ENCODE data around the gene PRDM15. TPM values are rescaled to one million over a fixed set of nuclear protein-coding genes. Genes with fewer than 3 reads are reported as not detected.

The PRDM15 gene
- total RNA-seq, 3 donors from 2014 or later (not counting 1 experiment from before 2014, with no cell fraction given): 11.4 to 13.5 (median 11.9) TPM

DNA sequence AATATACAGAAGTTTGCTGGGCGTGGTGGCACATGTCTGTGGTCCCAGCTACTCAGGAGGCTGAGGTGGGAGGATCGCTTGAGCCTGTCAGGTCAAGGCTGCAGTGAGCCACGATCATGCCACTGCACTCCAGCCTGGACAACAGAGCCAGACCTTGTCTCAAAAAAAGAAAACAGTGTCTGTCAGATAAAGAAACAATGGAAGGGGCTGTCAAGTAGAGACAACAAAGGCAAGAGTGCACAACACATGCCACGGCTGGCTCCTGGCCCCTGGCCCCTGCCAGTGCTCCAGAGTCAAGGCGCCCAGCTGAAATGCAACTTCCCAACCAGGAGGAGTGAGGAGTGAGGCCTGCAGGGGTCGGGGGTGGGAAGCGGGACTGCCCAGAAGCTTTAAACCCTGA, 32.6 kb downstream of the PRDM15 start:
- Mint-ChIP-seq H3K27ac (no peak overlapping the region), H3K36me3 (no peaks in the 10 kb centered on the region), H3K4me3 (no peak overlapping the region), H3K4me1 (no peaks in the 10 kb centered on the region), H3K9me3 (no peaks in the 10 kb centered on the region), H3K27me3 (ENCODE audit: low read depth in 2 of 2) (no peaks in the 10 kb centered on the region)
- Histone ChIP-seq H3K27me3 (ENCODE audit: control insufficient read depth, insufficient read depth, low read length) (no peaks in the 10 kb centered on the region), H3K4me3 (ENCODE audit: low read length) (no peak overlapping the region), H3K27ac (ENCODE audit: low read length) (no peak overlapping the region), H3K4me1 (ENCODE audit: control insufficient read depth, insufficient read depth, low read length) (no peaks in the 10 kb centered on the region), H3K36me3 (ENCODE audit: control insufficient read depth, insufficient read depth, low read length) (peaks cover 8% of the 10 kb centered on the region), H3K9me3 (ENCODE audit: control insufficient read depth, insufficient read depth, low read length) (no peaks in the 10 kb centered on the region)
- intact Hi-C loops (cut with micrococcal nuclease): no loop called here
- ATAC-seq: no peak
- TF ChIP-seq, protein P1, sequence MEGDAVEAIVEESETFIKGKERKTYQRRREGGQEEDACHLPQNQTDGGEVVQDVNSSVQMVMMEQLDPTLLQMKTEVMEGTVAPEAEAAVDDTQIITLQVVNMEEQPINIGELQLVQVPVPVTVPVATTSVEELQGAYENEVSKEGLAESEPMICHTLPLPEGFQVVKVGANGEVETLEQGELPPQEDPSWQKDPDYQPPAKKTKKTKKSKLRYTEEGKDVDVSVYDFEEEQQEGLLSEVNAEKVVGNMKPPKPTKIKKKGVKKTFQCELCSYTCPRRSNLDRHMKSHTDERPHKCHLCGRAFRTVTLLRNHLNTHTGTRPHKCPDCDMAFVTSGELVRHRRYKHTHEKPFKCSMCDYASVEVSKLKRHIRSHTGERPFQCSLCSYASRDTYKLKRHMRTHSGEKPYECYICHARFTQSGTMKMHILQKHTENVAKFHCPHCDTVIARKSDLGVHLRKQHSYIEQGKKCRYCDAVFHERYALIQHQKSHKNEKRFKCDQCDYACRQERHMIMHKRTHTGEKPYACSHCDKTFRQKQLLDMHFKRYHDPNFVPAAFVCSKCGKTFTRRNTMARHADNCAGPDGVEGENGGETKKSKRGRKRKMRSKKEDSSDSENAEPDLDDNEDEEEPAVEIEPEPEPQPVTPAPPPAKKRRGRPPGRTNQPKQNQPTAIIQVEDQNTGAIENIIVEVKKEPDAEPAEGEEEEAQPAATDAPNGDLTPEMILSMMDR (IDR thresholded peaks at IDR 0.05): no peak
- no peak for DNase-seq
- 92% methylated on average over 7 of the region's 7 CpGs for WGBS (ENCODE audit: insufficient coverage)

DNA sequence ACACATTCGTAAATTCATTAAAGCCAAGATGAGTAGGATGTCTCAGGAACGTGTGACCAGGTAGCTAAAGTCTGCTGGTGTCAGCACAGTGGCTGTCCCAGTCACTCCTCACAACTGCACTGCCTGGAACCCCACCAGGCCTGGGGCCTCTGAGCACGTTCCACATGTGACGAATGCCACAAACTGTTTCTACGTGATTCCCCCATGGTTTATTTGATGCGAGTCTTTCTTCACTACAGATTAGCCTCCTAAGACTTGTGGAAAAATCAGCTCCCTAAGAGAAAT, 33.2 kb downstream of the PRDM15 start:
- Histone ChIP-seq H3K27ac (ENCODE audit: low read length) (no peak overlapping the region), H3K4me1 (ENCODE audit: control insufficient read depth, insufficient read depth, low read length) (no peaks in the 10 kb centered on the region), H3K9me3 (ENCODE audit: control insufficient read depth, insufficient read depth, low read length) (no peaks in the 10 kb centered on the region), H3K4me3 (ENCODE audit: low read length) (no peak overlapping the region), H3K27me3 (ENCODE audit: control insufficient read depth, insufficient read depth, low read length) (no peaks in the 10 kb centered on the region), H3K36me3 (ENCODE audit: control insufficient read depth, insufficient read depth, low read length) (peaks cover 6% of the 10 kb centered on the region)
- no peaks in the 10 kb centered on the region for H3K27me3 Mint-ChIP-seq (ENCODE audit: low read depth in 2 of 2)
- DNase-seq: no peak
- no peak overlapping the region for H3K4me3 Mint-ChIP-seq
- TF ChIP-seq, protein P1 (IDR thresholded peaks at IDR 0.05): no peak
- WGBS (ENCODE audit: insufficient coverage): 92% methylated on average over 6 of the region's 6 CpGs
- no peak for ATAC-seq
- intact Hi-C loops (cut with micrococcal nuclease): no loop called here
- peaks cover 0 to 2% of the 10 kb centered on the region in 2 donors for H3K9me3 Mint-ChIP-seq
- no peak overlapping the region for H3K27ac Mint-ChIP-seq
- H3K4me1 Mint-ChIP-seq: no peaks in the 10 kb centered on the region
- peaks cover 4% of the 10 kb centered on the region for H3K36me3 Mint-ChIP-seq

DNA sequence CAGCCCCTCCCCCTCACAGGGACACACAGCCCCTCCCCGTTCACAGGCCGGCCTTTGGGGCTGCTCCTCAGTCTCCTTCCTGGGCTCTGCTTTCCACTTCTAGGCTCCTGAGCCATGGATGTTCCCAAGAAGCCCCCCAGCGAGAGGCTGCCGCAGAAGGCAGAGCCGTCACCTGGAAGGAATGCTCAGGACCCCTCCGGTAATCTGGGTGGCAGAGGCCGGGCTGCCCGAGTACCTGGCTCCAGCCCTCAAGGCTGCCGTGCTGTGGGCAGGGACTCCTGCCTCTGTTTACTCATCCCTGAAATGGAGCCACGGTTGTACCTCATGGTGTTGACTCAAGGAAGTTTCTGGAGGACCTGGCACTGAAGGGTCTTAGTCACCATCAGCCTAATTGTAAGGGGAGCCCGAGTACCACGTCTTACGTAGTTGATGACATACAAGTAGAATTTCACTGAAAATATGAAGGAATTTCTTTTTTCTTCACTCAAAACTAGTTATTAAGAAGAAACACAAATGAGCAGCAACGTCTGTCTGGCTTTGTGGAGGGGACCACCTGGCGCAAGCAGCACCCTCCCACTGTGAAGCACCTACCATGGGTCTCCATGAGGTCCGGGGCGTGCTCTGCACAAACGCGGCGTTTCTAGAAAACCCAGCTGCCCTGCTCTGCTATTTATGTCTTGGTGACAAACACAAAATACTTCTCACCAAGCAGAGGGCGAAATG, 33.7 kb downstream of the PRDM15 start:
- Mint-ChIP-seq H3K36me3 (peaks cover 9% of the 10 kb centered on the region), H3K27ac (no peak overlapping the region), H3K4me1 (no peaks in the 10 kb centered on the region), H3K9me3 (peaks cover 3 to 6% of the 10 kb centered on the region in 2 donors), H3K27me3 (ENCODE audit: low read depth in 2 of 2) (no peaks in the 10 kb centered on the region), H3K4me3 (no peak overlapping the region)
- Histone ChIP-seq H3K27ac (ENCODE audit: low read length) (no peak overlapping the region), H3K27me3 (ENCODE audit: control insufficient read depth, insufficient read depth, low read length) (no peaks in the 10 kb centered on the region), H3K4me1 (ENCODE audit: control insufficient read depth, insufficient read depth, low read length) (no peaks in the 10 kb centered on the region), H3K4me3 (ENCODE audit: low read length) (no peak overlapping the region), H3K36me3 (ENCODE audit: control insufficient read depth, insufficient read depth, low read length) (peaks cover 6% of the 10 kb centered on the region), H3K9me3 (ENCODE audit: control insufficient read depth, insufficient read depth, low read length) (no peaks in the 10 kb centered on the region)
- intact Hi-C loops (cut with micrococcal nuclease): no loop called here
- 94% methylated on average over 19 of the region's 21 CpGs for WGBS (ENCODE audit: insufficient coverage)
- TF ChIP-seq, protein P1 (IDR thresholded peaks at IDR 0.05): no peak
- DNase-seq (no peak), ATAC-seq (no peak)

DNA sequence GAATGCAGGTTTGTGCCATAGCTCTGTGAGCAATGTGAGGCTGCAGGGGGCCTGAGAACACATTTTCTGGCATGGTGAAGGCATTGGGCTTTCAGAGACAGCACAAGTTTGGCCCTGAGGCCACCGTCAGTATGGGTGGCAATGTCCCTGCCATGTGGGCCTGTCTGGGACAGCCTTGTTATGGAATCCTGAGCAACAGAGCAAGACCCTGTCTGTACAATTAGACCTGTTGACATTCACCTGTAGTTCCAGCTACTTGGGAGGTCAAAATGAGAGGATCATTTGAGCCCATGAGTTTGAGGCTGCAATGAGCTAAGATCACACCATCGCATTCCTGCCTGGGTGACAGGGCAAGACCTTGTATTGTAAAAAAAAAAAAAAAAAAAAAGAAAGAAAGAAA, 35.6 kb downstream of the PRDM15 start:
- H3K4me1 Mint-ChIP-seq: no peaks in the 10 kb centered on the region
- H3K4me3 ChIP-seq (ENCODE audit: low read length): no peak overlapping the region
- no peak overlapping the region for H3K4me3 Mint-ChIP-seq
- peaks cover 12% of the 10 kb centered on the region for H3K36me3 ChIP-seq (ENCODE audit: control insufficient read depth, insufficient read depth, low read length)
- H3K9me3 Mint-ChIP-seq: peaks cover 3 to 8% of the 10 kb centered on the region in 2 donors
- H3K4me1 ChIP-seq (ENCODE audit: control insufficient read depth, insufficient read depth, low read length): no peaks in the 10 kb centered on the region
- peaks cover 11% of the 10 kb centered on the region for H3K36me3 Mint-ChIP-seq
- ATAC-seq: no peak
- intact Hi-C loops (cut with micrococcal nuclease): no loop called here
- H3K9me3 ChIP-seq (ENCODE audit: control insufficient read depth, insufficient read depth, low read length): no peaks in the 10 kb centered on the region
- no peaks in the 10 kb centered on the region for H3K27me3 Mint-ChIP-seq (ENCODE audit: low read depth in 2 of 2)
- no peak overlapping the region for H3K27ac ChIP-seq (ENCODE audit: low read length)
- TF ChIP-seq, protein P1 (IDR thresholded peaks at IDR 0.05): no peak
- H3K27me3 ChIP-seq (ENCODE audit: control insufficient read depth, insufficient read depth, low read length): no peaks in the 10 kb centered on the region
- no peak for DNase-seq
- WGBS (ENCODE audit: insufficient coverage): 95% methylated on average over 2 of the region's 2 CpGs
- H3K27ac Mint-ChIP-seq: no peak overlapping the region
